Activated naive CD4-positive, alpha-beta T cell treated with anti-CD3 and anti-CD28 coated beads, Interleukin-2, amount 50 U/mL, for 16 hours (primary cell): ENCODE measurements around the gene ETNK2.

Experiments used
- DNase-seq: peaks from one replicate; pipeline ENCODE4 v3.0.0-alpha.2; 2020

Gene ETNK2

GRCh38 chr1:204174958-204175357, 23.1 kb upstream of the ETNK2 start:
- DNase-seq, result no peak

- DNase-seq, result no peak
These were observed 20.7 kb upstream of the ETNK2 start for GRCh38 chr1:204172404-204173029.

- DNase-seq, result no peak
These were observed 19.9 kb upstream of the ETNK2 start for GRCh38 chr1:204171751-204172178.

GRCh38 chr1:204170494-204171155, 18.8 kb upstream of the ETNK2 start:
- DNase-seq, result no peak

- DNase-seq, result no peak
These were observed 18.0 kb upstream of the ETNK2 start for GRCh38 chr1:204169858-204170257.

- DNase-seq, result no peak
These were observed 15.9 kb upstream of the ETNK2 start for GRCh38 chr1:204167730-204168129.

- DNase-seq, result no peak
These were observed 14.4 kb upstream of the ETNK2 start, which contains the start of gene REN for GRCh38 chr1:204166219-204166618. Gene REN (minus strand): TSS chr1:204166337. CDS start chr1:204166293, 44 bp downstream.

- peak; percentile 79 for DNase-seq
These were observed 10.7 kb upstream of the ETNK2 start for GRCh38 chr1:204162494-204163074.

- no peak for DNase-seq
These were observed 10.0 kb upstream of the ETNK2 start for GRCh38 chr1:204161609-204162493.

- no peak for DNase-seq
These were observed 6.1 kb upstream of the ETNK2 start for GRCh38 chr1:204157962-204158361.

GRCh38 chr1:204155881-204156280, 4.0 kb upstream of the ETNK2 start:
- no peak for DNase-seq

- DNase-seq, result no peak
These were observed 2.9 kb upstream of the ETNK2 start for GRCh38 chr1:204154568-204155255.

- no peak for DNase-seq
These were observed 1.8 kb upstream of the ETNK2 start for GRCh38 chr1:204153667-204154066.

- DNase-seq, result no peak
These were observed 633 bp upstream of the ETNK2 start for GRCh38 chr1:204152310-204153044.

GRCh38 chr1:204150702-204151551, 917 bp downstream of the ETNK2 start:
- DNase-seq, result peak; percentile 17

GRCh38 chr1:204149635-204150565, 1.9 kb downstream of the ETNK2 start:
- DNase-seq, result no peak

- no peak for DNase-seq
These were observed 2.7 kb downstream of the ETNK2 start for GRCh38 chr1:204149107-204149506.

GRCh38 chr1:204147406-204148383, 4.1 kb downstream of the ETNK2 start:
- DNase-seq, result no peak
